GM18511 (cell line): ENCODE measurements around the gene OR4E1.
"Not testable (repeated sequence)": the region's sequence is repeated elsewhere in the genome, so short reads cannot be mapped to it uniquely, and the experiment has no call there.

ENCODE experiments used
- ATAC-seq: cut with Tn5 transposase; IDR thresholded peaks from one replicate; pipeline ENCODE4 v1.9.1; 2021; ENCODE audit warnings: mild to moderate bottlenecking, moderate library complexity; ENCODE audit not compliant: unreplicated experiment

Gene OR4E1

GRCh38 chr14:21673718-21674117 lies at the start of gene OR4E1:
Gene OR4E1 (minus strand): TSS chr14:21673818. CDS start chr14:21670935, 2,883 bp downstream.
- ATAC-seq, result no peak

- no peak for ATAC-seq
Observed at GRCh38 chr14:21721504-21721903, 47.9 kb upstream of the OR4E1 start.

GRCh38 chr14:21719841-21720240 lies 46.2 kb upstream of the OR4E1 start:
- ATAC-seq, result no peak

GRCh38 chr14:21714318-21714929 lies 40.8 kb upstream of the OR4E1 start:
- no peak for ATAC-seq

GRCh38 chr14:21712036-21712435 lies 38.4 kb upstream of the OR4E1 start:
- no peak for ATAC-seq

GRCh38 chr14:21711360-21711961 lies 37.8 kb upstream of the OR4E1 start:
- ATAC-seq, result no peak

- ATAC-seq, result no peak
Observed at GRCh38 chr14:21704338-21704737, 30.7 kb upstream of the OR4E1 start.

- ATAC-seq, result no peak
Observed at GRCh38 chr14:21703357-21704326, 30.0 kb upstream of the OR4E1 start.

- ATAC-seq, result no peak
Observed at GRCh38 chr14:21702316-21702715, 28.7 kb upstream of the OR4E1 start.

- no peak for ATAC-seq
Observed at GRCh38 chr14:21699551-21699950, 25.9 kb upstream of the OR4E1 start.

GRCh38 chr14:21698538-21698937 lies 24.9 kb upstream of the OR4E1 start:
- not testable (repeated sequence) for ATAC-seq

GRCh38 chr14:21697662-21698061 lies 24.0 kb upstream of the OR4E1 start:
- not testable (repeated sequence) for ATAC-seq

GRCh38 chr14:21694425-21694824 lies 20.8 kb upstream of the OR4E1 start:
- no peak for ATAC-seq

- no peak for ATAC-seq
Observed at GRCh38 chr14:21686468-21686867, 12.8 kb upstream of the OR4E1 start.

GRCh38 chr14:21680072-21680471 lies 6.5 kb upstream of the OR4E1 start:
- ATAC-seq, result no peak

GRCh38 chr14:21675566-21675965 lies 1.9 kb upstream of the OR4E1 start:
- ATAC-seq, result no peak

GRCh38 chr14:21672116-21672515 lies 1.5 kb downstream of the OR4E1 start:
- ATAC-seq, result no peak

- no peak for ATAC-seq
Observed at GRCh38 chr14:21671371-21671770, 2.2 kb downstream of the OR4E1 start.

- ATAC-seq, result no peak
Observed at GRCh38 chr14:21669284-21669683, 4.3 kb downstream of the OR4E1 start.

GRCh38 chr14:21668377-21668776 lies 5.2 kb downstream of the OR4E1 start:
- ATAC-seq, result no peak

GRCh38 chr14:21656980-21657379 lies 16.6 kb downstream of the OR4E1 start:
- no peak for ATAC-seq

- ATAC-seq, result no peak
Observed at GRCh38 chr14:21654215-21654614, 19.4 kb downstream of the OR4E1 start.
